GM19043 (cell line): ENCODE data around the gene FLNC.

Source experiments
- ATAC-seq: cut with Tn5 transposase; IDR thresholded peaks from one replicate; pipeline ENCODE4 v1.9.1; 2021; ENCODE audit warnings: low read depth; ENCODE audit not compliant: unreplicated experiment

FLNC gene

GRCh38 chr7:128906766-128907559, 76.8 kb downstream of the FLNC start:
- ATAC-seq = no peak
